Mesothelial cell of epicardium (in vitro differentiated cells): ENCODE measurements around the gene ZSCAN10. TPM values are rescaled to one million over a fixed set of nuclear protein-coding genes. Genes with fewer than 3 reads are reported as not detected.
"Not testable (repeated sequence)": the region's sequence is repeated elsewhere in the genome, so short reads cannot be mapped to it uniquely, and the experiment has no call there.

Experiments used
- DNase-seq, 2 experiments: peaks; one replicate each; pipeline ENCODE4 v3.0.0; 2021; ENCODE audit warnings: low spot score in 2 of 2; ENCODE audit not compliant: unreplicated experiment in 2 of 2
- H3K27ac Mint-ChIP-seq: 2 replicates; pipeline ENCODE4 v1.8.0; 2021; ENCODE audit warnings: mixed read lengths
- H3K27me3 Mint-ChIP-seq: 2 replicates; pipeline ENCODE4 v1.8.0; 2021; ENCODE audit warnings: low read depth, mixed read lengths
- H3K36me3 Mint-ChIP-seq: 2 replicates; pipeline ENCODE4 v1.8.0; 2021; ENCODE audit warnings: mixed read lengths
- H3K4me1 Mint-ChIP-seq: 2 replicates; pipeline ENCODE4 v1.8.0; 2021; ENCODE audit warnings: mixed read lengths
- H3K4me3 Mint-ChIP-seq: 2 replicates; pipeline ENCODE4 v1.8.0; 2021; ENCODE audit warnings: mild to moderate bottlenecking, moderate library complexity, mixed read lengths
- H3K9me3 Mint-ChIP-seq: 2 replicates; pipeline ENCODE4 v1.8.0; 2021; ENCODE audit warnings: mixed read lengths
- total RNA-seq: library from RNA; stranded (reverse); gene quantifications from 3 replicates; pipeline ENCODE4 v1.2.1, GENCODE V29; 2021
- TF ChIP-seq, protein P1 (sequence below): fragments of 200-600 bp; sonication (generic); IDR thresholded peaks from one replicate; pipeline ENCODE4 v1.5.0; 2021; ENCODE audit warnings: antibody characterized with exemption; ENCODE audit not compliant: unreplicated experiment

The ZSCAN10 gene
- total RNA-seq, 1 donor from 2014 or later, result 0.42 TPM

DNA sequence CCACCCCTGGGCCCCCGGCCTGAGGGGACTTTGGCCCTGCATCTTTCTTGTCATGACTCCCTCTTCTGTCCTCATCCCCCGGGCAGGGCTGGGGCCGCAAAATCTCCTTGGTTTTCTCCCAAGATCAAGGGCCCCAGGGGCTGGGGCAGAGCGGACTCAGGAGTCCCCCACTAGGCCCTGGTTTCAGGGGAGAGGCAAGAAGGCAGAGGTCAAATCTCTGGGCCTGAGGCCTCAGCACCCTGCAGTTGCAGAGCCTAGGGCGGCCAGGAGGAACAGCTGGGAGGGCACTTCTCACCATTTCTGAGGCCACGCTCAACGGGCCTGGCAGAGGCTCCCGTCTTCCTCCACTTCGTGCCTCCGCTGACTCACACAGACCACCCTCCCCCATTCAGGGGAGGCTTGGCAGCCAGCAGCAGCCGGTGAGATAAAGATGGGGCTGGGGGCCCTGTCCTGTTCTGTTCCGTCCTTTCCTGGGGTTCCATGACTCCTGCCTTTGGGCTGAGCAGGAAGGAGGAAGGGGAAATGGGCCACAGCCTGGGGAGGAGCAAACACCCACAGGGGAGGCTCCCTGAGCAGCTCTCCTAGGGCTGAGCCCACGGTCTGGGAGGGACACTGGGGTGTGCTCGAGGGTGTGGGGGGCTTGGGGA lies 12.4 kb downstream of the ZSCAN10 start:
- no peak overlapping the region for H3K27ac Mint-ChIP-seq
- DNase-seq, result no peak
- no peaks in the 10 kb centered on the region for H3K27me3 Mint-ChIP-seq
- TF ChIP-seq, protein P1, sequence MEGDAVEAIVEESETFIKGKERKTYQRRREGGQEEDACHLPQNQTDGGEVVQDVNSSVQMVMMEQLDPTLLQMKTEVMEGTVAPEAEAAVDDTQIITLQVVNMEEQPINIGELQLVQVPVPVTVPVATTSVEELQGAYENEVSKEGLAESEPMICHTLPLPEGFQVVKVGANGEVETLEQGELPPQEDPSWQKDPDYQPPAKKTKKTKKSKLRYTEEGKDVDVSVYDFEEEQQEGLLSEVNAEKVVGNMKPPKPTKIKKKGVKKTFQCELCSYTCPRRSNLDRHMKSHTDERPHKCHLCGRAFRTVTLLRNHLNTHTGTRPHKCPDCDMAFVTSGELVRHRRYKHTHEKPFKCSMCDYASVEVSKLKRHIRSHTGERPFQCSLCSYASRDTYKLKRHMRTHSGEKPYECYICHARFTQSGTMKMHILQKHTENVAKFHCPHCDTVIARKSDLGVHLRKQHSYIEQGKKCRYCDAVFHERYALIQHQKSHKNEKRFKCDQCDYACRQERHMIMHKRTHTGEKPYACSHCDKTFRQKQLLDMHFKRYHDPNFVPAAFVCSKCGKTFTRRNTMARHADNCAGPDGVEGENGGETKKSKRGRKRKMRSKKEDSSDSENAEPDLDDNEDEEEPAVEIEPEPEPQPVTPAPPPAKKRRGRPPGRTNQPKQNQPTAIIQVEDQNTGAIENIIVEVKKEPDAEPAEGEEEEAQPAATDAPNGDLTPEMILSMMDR, result no peak
- H3K36me3 Mint-ChIP-seq, result no peaks in the 10 kb centered on the region
- H3K4me1 Mint-ChIP-seq, result peaks cover 14% of the 10 kb centered on the region
- no peaks in the 10 kb centered on the region for H3K9me3 Mint-ChIP-seq
- H3K4me3 Mint-ChIP-seq, result no peak overlapping the region

DNA sequence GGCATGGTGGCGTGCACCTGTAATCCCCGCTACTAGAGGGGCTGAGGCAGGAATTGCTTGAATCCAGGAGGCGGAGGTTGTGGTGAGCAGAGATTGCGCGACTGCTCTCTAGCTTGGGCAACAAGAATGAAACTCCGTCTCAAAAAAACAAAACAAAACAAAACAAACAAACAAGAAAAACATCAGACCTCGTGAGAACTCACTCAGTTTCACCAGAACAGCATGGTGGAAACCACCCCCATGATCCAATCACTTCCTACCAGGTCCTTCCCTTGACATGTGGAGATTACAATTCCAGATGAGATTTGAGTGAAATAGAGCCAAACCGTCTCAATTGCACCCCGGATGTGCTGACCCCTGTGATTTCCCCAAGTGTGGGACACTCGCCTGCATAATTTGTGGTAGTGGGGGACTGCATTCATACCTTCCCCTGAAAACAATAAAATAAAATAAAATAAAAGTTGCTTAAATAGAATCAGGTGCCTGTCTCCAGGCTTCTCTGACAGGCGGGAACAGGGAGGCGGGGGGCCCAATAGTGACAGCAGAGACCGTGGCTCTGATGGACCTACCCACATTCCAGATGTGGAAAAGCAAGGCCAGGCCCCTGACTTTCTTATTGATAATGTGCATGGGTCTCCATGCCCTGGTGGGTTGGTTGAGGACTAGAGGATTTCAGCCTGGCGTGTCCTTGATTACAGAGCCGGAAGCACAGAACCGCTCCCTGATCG lies 13.1 kb downstream of the ZSCAN10 start:
- Mint-ChIP-seq H3K4me3 (no peak overlapping the region), H3K36me3 (no peaks in the 10 kb centered on the region), H3K27me3 (peaks cover 3% of the 10 kb centered on the region), H3K27ac (no peak overlapping the region), H3K4me1 (peaks cover 14% of the 10 kb centered on the region), H3K9me3 (no peaks in the 10 kb centered on the region)
- DNase-seq, result no peak
- TF ChIP-seq, protein P1, result no peak

DNA sequence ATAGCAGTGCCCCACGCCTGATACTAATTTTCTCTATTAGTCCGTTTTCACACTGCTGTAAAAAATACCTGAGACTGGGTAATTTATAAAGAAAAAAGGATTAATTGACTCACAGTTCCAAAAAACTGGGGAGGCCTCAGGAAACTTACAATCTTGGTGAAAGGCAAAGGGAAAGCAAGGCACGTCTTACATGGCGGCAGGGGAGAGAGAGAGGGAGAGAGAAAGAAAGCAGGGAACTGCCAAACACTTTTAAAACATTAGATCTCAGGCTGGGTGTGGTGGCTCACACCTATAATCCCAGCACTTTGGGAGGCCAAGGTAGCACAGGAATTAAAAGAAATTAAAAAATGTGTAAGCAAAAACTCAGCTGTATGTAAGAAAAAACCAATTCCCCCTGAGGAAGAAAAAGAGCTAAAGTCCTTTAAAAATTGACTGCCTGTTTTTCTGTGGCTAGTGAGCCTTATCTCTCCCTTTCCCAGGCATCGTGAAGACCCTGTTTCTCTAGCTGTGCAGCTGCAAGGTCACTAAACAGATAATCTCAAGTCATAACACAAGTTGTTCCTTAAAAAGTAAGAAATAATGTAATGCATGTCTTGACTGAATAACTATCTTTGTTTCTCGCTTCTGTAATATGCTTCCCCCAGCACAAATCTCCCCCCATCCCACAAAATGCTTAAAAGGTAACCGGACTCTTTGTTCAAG lies 14.0 kb downstream of the ZSCAN10 start:
- no peak for DNase-seq
- H3K27ac Mint-ChIP-seq, result no peak overlapping the region
- peaks cover 9% of the 10 kb centered on the region for H3K27me3 Mint-ChIP-seq
- no peak overlapping the region for H3K4me3 Mint-ChIP-seq
- TF ChIP-seq, protein P1, result no peak
- H3K9me3 Mint-ChIP-seq, result no peaks in the 10 kb centered on the region
- no peaks in the 10 kb centered on the region for H3K36me3 Mint-ChIP-seq
- H3K4me1 Mint-ChIP-seq, result peaks cover 14% of the 10 kb centered on the region

DNA sequence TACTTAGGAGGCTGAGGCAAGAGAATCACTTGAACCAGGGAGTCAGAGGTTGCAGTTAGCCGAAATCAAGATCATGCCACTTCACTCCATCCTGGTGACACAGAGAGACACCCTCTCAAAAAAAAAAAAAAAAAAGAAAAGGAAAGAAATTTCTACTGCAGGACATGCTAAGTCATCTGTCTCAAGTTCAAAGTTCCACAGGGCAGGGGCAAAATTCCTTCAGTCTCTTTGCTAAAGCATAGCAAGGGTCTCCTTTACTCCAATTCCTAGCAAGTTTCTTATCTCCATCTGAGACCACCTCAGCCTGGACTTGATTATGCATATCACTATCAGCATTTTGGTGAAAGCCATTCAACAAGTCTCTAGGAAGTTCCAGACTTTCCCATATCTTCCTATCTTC lies 14.6 kb downstream of the ZSCAN10 start:
- Mint-ChIP-seq H3K27me3 (peaks cover 13% of the 10 kb centered on the region), H3K9me3 (no peaks in the 10 kb centered on the region), H3K27ac (no peak overlapping the region), H3K4me1 (peaks cover 14% of the 10 kb centered on the region), H3K4me3 (no peak overlapping the region), H3K36me3 (no peaks in the 10 kb centered on the region)
- TF ChIP-seq, protein P1, result no peak
- no peak for DNase-seq

DNA sequence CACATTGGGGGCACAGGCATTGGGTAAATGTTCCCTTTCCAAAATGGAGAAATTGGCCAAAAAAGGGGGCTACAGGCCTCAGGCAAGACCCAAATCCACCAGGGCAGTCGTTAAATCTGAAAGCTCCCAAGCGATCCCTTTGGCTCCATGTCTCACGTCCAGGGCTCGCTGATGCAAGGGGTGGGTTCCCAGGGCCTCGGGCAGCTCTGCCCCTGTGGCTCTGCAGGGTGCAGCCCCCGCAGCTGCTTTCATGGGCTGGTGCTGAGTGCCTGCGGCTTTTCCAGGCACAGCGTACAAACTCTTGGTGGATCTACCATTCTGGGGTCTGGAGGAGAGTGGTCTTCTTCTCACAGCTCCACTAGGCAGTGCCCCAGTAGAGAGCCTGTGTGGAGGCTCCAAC lies 15.7 kb downstream of the ZSCAN10 start:
- H3K9me3 Mint-ChIP-seq, H3K4me3 Mint-ChIP-seq, DNase-seq, H3K36me3 Mint-ChIP-seq, H3K27ac Mint-ChIP-seq: not testable (repeated sequence)
- Mint-ChIP-seq H3K4me1 (peaks cover 12% of the 10 kb centered on the region), H3K27me3 (peaks cover 13% of the 10 kb centered on the region)

DNA sequence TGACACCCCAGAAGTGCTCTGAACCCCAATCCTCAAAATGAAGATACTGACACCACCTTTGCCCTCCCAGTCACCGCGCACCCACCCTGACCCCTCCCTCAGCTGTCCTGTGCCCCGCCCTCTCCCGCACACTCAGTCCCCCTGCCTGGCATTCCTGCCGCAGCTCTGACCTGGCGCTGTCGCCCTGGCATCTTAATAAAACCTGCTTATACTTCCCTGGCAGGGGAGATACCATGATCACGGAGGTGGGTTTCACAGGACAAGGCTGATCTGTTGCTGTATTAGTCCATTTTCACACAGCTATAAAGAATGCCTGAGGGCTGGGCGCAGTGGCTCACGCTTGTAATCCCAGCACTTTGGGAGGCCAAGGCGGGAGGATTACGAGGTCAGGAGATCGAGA lies 17.1 kb downstream of the ZSCAN10 start:
- H3K4me1 Mint-ChIP-seq, H3K9me3 Mint-ChIP-seq, H3K36me3 Mint-ChIP-seq, DNase-seq, H3K4me3 Mint-ChIP-seq, H3K27ac Mint-ChIP-seq: not testable (repeated sequence)
- peaks cover 20% of the 10 kb centered on the region for H3K27me3 Mint-ChIP-seq
